ACC112 (cell line): ENCODE measurements around the gene DAB2IP.
"Not testable (repeated sequence)": the region's sequence is repeated elsewhere in the genome, so short reads cannot be mapped to it uniquely, and the experiment has no call there.

Experiments used
- H2AFZ ChIP-seq: fragments of 200-600 bp; sonication (generic); one replicate; pipeline ENCODE4 v1.6.0; 2017; ENCODE audit warnings: antibody characterized with exemption, low read length; ENCODE audit not compliant: unreplicated experiment
- H3K27ac ChIP-seq: fragments of 200-600 bp; sonication (generic); 2 replicates; pipeline ENCODE4 v1.5.1; 2014; ENCODE audit warnings: low read depth, mild to moderate bottlenecking, antibody characterized with exemption, low read length, moderate library complexity
- H3K27me3 ChIP-seq: fragments of 200-600 bp; sonication (generic); 2 replicates; pipeline ENCODE4 v1.6.1; 2014; ENCODE audit warnings: mild to moderate bottlenecking, antibody characterized with exemption, low read length, moderate library complexity, mixed read lengths; ENCODE audit not compliant: insufficient read depth
- H3K36me3 ChIP-seq: fragments of 200-600 bp; sonication (generic); 2 replicates; pipeline ENCODE4 v1.6.1; 2016; ENCODE audit warnings: mild to moderate bottlenecking, antibody characterized with exemption, low read length, moderate library complexity, mixed read lengths; ENCODE audit not compliant: insufficient read depth
- H3K4me1 ChIP-seq: fragments of 200-600 bp; sonication (generic); one replicate; pipeline ENCODE4 v1.6.1; 2016; ENCODE audit warnings: low read length, mixed read lengths; ENCODE audit not compliant: insufficient read depth, unreplicated experiment, control insufficient read depth
- H3K4me3 ChIP-seq: fragments of 200-600 bp; sonication (generic); 2 replicates; pipeline ENCODE4 v1.5.1; 2014; ENCODE audit warnings: mild to moderate bottlenecking, low read depth, low read length
- H3K79me2 ChIP-seq: fragments of 200-600 bp; sonication (generic); one replicate; pipeline ENCODE4 v1.6.0; 2016; ENCODE audit warnings: low read length; ENCODE audit not compliant: control insufficient read depth, unreplicated experiment, insufficient read depth

Gene DAB2IP

DNA sequence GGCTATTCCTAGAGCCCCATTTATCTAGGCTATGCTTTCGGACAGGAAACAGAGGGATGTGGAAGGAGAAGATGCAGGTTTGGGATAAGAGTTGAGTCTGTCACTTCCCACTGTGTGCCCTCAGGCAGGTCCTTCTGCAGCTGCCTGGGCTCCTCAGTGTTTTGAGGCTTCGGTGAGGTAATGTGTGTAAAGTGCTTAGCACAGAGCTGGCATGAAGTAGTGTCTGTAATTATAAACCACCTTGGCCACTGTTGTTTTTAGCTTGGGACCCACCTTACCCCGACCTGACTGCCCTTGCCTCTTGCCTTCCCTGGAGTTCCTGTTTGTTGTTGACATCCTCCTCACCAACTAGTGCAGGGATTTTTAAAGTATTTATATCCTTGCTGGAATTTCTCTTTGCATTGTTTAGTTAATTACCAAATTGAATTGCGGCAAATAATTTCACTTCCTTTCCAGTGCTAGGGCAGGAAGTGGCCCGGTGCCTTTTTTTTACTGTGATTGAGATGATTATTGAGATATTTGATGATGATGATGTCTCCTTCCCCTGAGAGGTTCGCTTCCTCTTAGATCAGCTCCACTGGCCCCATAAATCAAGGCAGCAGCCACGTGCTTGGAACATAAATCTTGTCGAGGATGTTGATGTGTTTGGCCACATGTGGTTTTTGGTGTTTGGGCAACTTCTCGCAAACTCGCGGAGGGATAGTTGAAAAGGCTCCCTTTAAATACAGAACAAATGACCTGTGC, 38.3 kb upstream of the DAB2IP start:
- H2AFZ ChIP-seq = no peak overlapping the region
- no peak overlapping the region for H3K4me3 ChIP-seq
- H3K4me1 ChIP-seq = peaks cover 3% of the 10 kb centered on the region
- no peaks in the 10 kb centered on the region for H3K79me2 ChIP-seq
- H3K27me3 ChIP-seq = peaks cover 10% of the 10 kb centered on the region; the same call in 1 of the 2 replicates
- H3K36me3 ChIP-seq = no peaks in the 10 kb centered on the region
- H3K27ac ChIP-seq = no peak overlapping the region

DNA sequence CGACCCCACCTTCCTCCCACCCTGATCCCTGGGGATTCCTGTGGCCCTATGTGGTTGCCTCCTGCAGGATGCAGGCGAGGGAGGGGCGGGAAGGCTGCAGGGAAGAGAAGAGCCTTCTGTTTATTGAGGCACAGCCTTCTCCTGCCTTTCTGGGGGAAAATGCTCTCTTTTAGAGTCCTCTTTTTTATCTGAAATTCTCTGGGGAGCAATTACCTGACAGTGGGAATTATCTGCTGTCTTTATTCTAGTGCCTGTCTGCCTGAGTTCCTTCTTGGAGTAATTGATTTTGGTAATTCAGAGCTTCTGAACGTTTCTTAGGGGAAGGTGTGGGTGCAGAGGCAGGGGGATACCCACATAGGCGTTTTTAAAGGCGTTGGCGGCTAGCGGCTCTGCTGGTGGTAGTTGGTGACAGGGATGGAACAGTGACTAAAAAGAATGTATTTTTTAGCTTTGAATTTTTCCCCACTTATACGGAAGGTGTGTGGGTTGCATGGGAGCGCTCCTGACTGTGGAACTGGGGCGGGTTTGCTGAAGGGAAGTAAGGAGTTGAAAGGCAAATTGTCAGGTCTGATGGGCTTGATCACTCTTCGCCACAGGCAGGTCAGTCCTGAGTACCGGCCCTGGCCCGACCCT, 35.2 kb upstream of the DAB2IP start:
- Histone ChIP-seq H3K4me3 (no peak overlapping the region), H2AFZ (no peak overlapping the region), H3K27ac (no peak overlapping the region), H3K27me3 (peaks cover 10% of the 10 kb centered on the region; the same call in 1 of the 2 replicates), H3K36me3 (no peaks in the 10 kb centered on the region), H3K79me2 (no peaks in the 10 kb centered on the region), H3K4me1 (no peaks in the 10 kb centered on the region)

DNA sequence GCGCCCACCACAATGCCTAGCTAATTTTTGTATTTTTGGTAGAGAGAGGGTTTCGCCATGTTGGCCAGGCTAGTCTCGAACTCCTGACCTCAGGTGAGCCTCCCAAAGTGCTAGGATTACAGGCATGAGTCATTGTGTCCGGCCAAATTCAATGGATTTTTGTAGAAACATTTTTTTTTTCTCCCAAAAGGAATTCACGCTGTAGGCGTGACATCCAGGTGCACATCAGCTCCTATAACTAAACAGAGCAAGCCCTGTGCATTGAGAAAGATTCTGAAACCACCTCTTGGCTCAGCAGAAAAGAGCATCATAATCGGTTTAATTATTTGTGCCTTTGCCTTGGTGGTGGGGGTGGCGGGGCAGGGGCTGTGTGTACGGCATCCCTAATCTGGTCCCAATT, 32.9 kb upstream of the DAB2IP start:
- H2AFZ ChIP-seq = no peak overlapping the region
- no peaks in the 10 kb centered on the region for H3K4me1 ChIP-seq
- no peaks in the 10 kb centered on the region for H3K36me3 ChIP-seq

DNA sequence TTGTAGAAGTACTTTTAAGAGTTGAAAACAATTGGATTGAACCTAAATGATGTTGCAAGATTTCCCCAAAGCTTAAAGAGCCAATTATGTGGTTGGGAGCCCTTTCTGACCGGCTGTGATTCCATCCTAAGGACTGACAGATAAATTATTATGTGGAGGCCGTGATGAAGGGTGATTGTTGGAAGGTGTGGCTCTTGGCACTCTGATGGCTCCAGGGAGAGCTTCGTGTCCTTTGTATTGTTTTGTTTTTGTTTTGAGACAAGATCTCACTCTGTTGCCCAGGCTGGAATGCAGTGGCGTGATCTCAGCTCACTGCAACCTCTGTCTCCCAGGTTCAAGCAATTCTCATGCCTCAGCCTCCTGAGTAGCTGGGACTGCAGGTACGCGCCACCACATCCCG, 32.5 kb upstream of the DAB2IP start:
- not testable (repeated sequence) for H3K79me2 ChIP-seq, H3K4me1 ChIP-seq, H3K27me3 ChIP-seq, H3K4me3 ChIP-seq, H3K36me3 ChIP-seq, H2AFZ ChIP-seq, H3K27ac ChIP-seq

More for the DNA sequence above, 32.9 kb upstream of the DAB2IP start:
- Histone ChIP-seq H3K79me2 (no peaks in the 10 kb centered on the region), H3K4me3 (no peak overlapping the region), H3K27me3 (0 out of 2 replicates have a peak, but pooled peaks cover 6% of the 10 kb centered on the region), H3K27ac (no peak overlapping the region)

DNA sequence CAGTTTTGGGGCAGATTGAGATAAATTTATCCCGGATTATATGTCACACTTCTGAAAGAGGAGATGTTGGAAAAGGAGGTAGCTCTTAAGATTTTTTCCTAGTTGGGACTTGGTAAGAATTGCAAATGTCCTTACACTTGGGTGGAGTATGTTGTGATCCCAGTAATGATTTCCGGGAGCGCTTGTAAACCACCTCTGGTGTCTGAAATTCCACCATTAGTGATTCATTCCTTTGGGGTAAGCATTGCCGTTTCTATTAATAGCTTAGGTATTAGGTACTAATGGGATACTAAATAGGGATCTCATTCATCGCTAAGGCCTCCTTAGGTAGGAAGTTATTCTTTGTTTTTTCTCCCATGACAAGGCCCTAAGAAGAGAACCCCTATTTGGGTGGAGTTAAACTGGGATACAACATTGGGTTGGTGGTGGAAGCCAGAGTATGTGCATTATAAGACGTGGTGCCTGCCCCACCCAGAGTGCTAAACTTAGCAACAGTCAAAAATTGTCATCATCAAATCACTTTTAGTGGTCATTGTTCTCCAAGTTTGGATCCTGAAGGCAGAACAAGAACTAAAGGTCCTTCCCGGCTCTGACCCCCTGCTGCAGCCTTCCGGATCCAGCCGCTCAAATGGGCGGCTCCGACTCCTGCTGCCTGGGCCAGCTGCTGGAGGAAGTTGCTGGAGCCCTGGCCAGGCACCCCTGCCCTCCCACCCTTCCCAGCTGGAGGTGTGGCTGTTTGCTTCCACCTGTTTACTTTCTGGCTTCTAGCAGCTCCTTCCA, 31.7 kb upstream of the DAB2IP start:
- Histone ChIP-seq H3K27ac (no peak overlapping the region), H3K36me3 (no peaks in the 10 kb centered on the region), H3K4me1 (no peaks in the 10 kb centered on the region), H3K27me3 (no peaks in the 10 kb centered on the region), H3K79me2 (no peaks in the 10 kb centered on the region), H2AFZ (no peak overlapping the region), H3K4me3 (no peak overlapping the region)

DNA sequence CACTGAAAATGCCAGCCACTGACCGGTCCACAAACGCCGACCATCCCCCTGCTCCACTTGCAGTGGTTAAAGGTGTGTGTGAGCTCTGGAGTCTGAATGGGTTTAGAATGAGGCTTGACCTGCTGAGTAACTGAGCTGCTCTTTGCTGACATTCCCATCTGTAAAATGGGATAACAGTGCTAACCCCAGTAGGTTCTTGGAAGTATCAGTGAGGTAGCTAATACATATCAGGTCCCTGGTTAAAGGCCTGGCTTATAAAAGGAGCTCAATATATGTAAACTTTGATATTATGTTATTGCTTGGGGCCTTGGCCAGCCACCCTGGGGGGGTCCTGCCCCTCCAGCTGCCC, 31.1 kb upstream of the DAB2IP start:
- Histone ChIP-seq H3K27me3 (no peaks in the 10 kb centered on the region), H3K36me3 (no peaks in the 10 kb centered on the region), H3K27ac (no peak overlapping the region), H3K4me3 (no peak overlapping the region), H2AFZ (no peak overlapping the region), H3K79me2 (no peaks in the 10 kb centered on the region), H3K4me1 (no peaks in the 10 kb centered on the region)

DNA sequence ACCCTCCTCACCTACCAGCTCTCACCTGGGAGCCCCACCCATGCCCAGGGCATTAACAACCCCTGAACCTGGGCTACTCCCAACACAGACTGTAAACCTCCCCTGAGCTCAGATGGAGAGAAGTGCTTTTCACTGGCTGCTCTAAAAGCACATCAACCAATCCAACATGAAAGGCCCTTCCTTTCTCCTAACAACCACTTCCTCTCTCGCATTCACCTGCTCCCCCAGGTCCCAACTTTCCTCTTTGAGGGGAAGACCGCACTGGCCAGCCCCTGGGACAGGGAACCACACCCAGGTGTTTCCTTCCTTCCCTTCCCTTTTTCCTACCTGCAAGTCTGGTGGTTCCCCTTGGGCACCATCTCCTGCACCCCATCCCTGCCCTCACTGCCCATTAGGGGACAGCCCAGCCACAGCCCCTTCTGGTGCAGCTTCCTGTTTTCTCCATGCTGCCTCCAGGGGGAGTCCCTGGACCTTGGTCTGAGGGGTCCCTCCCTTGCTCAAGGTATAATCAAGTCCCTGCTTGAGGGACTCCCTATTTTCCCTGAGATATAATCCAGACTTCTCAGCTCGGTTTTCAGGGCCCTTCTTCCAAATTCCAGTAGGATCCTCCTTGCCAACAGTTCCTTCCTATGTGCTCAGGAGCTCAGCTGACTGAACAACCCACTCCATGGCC, 30.5 kb upstream of the DAB2IP start:
- no peak overlapping the region for H3K4me3 ChIP-seq
- no peaks in the 10 kb centered on the region for H3K79me2 ChIP-seq
- H2AFZ ChIP-seq = no peak overlapping the region
- no peaks in the 10 kb centered on the region for H3K36me3 ChIP-seq
- no peaks in the 10 kb centered on the region for H3K4me1 ChIP-seq
- no peaks in the 10 kb centered on the region for H3K27me3 ChIP-seq
- no peak overlapping the region for H3K27ac ChIP-seq

DNA sequence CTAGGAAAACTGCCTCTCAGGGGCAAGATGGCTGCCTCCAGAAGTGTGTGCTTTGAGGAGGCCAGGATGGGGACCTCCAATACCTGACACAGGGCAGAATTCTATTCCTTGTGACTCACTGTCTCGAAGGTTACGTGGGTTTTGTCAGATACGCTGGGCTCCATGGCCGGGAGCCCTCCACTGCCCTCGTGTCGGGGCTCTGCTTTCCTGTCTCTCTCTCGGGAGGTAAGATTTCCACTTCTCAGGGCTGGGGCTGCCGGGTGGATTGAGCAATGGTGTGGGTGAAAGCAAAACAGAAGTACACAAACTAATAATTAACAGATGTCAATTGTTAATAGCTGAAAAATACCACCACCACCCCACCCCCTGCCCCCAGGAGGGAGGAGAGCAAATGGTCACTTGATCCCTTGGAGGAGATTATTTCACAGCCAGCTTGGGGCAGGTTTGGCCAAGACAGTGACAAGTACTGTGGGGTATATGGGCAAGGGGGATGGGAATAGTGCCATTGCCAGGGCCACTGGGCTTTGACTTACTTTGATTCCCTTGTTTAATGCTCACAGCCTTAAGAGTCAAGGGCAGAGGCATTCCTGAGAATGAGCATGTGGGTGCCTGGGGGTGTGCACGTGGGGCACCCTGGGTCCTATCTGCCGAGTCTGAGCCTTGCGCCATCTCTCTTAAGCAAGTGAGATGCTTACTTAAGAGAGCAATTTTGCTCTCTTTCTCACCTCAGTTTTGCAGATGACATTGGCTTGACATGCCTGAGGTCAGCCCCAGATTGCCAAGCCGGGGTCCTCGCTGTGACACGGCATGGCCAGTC, 28.8 kb upstream of the DAB2IP start:
- H2AFZ ChIP-seq = no peak overlapping the region
- H3K36me3 ChIP-seq = no peaks in the 10 kb centered on the region
- H3K27ac ChIP-seq = no peak overlapping the region
- H3K4me1 ChIP-seq = no peaks in the 10 kb centered on the region
- H3K79me2 ChIP-seq = no peaks in the 10 kb centered on the region
- H3K4me3 ChIP-seq = no peak overlapping the region
- no peaks in the 10 kb centered on the region for H3K27me3 ChIP-seq

DNA sequence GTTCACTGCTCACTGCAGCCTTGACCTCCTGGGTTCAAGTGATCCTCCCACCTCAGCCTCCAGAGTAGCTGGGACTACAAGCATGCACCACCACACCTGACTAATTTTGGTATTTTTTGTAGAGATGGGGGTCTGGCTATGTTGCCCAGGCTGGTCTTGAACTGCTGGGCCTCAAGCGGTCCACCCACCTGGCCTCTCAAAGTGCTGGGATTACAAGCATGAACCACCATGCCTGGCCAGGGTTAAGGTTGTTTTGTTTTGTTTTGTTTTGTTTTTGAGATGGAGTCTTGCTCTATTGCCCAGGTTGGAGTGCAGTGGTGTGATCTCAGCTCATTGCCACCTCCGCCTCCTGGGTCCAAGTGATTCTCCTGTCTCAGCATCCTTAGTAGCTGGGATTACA, 28.0 kb upstream of the DAB2IP start:
- not testable (repeated sequence) for H3K36me3 ChIP-seq, H3K27me3 ChIP-seq, H3K4me3 ChIP-seq, H3K4me1 ChIP-seq, H3K27ac ChIP-seq, H2AFZ ChIP-seq, H3K79me2 ChIP-seq

DNA sequence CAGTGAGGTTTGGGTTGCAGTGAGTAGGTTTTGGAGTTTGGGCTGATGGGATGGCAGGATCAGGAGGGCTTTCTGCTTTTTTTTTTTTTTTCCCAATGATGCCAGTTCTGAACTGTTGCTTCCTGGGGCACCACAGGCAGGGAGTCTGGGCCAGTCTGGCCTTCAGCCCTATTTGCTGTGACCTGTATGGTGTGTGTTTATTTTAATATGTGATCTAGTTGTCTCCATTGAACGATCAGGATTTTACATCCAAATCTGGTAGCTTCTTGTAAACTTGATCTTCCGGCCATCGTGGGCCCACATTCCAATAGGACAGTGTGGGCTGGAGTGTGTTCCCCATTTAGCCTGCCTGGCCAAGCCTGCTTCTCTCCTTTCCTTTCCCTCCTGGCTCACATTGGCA, 25.8 kb upstream of the DAB2IP start:
- no peaks in the 10 kb centered on the region for H3K27me3 ChIP-seq
- no peaks in the 10 kb centered on the region for H3K4me1 ChIP-seq
- no peak overlapping the region for H3K27ac ChIP-seq

More for the DNA sequence above, 25.8 kb upstream of the DAB2IP start:
- no peaks in the 10 kb centered on the region for H3K36me3 ChIP-seq
- H3K4me3 ChIP-seq = no peak overlapping the region
- H2AFZ ChIP-seq = no peak overlapping the region
- H3K79me2 ChIP-seq = no peaks in the 10 kb centered on the region
